ENCODE measurements around the gene MECP2. TPM values are rescaled to one million over a fixed set of nuclear protein-coding genes. Genes with fewer than 3 reads are reported as not detected.
A peak's percentile ranks its signal among the peaks of the same experiment; 100 is the strongest.
"Not testable (repeated sequence)": the region's sequence is repeated elsewhere in the genome, so short reads cannot be mapped to it uniquely, and the experiment has no call there.

MECP2 gene
- 58.2 and 58.4 TPM in 2 replicates for total RNA-seq

DNA sequence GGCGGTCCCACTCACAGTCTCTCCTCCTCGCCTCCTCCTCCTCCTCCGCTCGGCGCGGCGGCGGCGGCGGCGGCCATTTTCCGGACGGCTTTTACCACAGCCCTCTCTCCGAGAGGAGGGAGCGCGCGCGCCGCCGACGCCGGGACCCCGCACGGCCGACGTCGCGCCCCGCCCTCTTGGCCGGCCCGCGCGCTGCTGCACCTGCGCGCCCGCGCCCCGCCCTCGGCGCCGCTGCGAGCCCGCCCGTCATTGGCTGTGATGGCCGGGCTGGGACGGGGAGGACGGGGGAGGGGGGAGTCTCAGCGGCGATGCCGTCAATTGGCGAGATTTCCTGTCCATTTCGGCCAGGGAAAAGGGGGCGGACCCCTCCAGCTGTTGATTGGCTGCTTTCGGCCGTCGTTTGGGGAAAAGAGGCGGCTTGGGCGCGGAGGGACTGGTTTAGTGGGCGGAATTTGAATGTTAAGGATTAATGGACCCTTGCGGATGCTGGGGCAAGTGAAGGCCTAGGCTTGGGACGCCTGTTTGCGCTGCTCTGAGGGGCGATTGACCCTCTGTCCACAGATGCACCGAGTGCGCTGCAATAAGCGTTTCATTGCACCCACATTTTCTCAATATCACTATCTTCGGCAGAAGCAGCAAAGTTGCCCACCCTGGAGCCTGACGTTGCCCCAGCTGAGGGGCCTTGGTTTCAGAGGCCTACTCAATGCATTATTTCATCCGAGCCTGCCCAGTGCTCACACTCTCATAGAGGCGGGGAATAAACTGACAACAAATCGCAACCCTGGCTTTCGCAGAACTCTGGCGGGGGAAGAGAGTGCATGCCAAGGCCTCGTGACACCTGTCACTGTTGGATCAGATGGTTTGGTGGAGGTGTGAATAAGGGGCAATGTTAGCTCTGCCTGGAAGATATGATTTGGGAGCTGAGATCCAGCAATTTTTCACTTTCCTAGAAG lies at the start of gene MECP2:
TSS of gene MECP2 (minus strand) at position 129 of the 953 bp plus-strand sequence.
- peak; percentile 85 for DNase-seq (ENCODE audit: low spot score)
- H3K36me3 Mint-ChIP-seq (ENCODE audit: low read depth) = peaks cover 16% of the 10 kb centered on the region
- peak within 1 kb of the TSS; percentile 100 for H3K27ac Mint-ChIP-seq
- H3K27me3 Mint-ChIP-seq (ENCODE audit: low read depth) = peaks cover 4% of the 10 kb centered on the region
- peak within 1 kb of the TSS; percentile 99 for H3K4me3 Mint-ChIP-seq (ENCODE audit: low read depth)
- intact Hi-C loops (cut with micrococcal nuclease) = loop anchor here (2.0 to 5.0 kb wide), 5 partner anchors 27 to 274 kb away; partner anchors contain the start of genes ARHGAP4, FLNA, HCFC1 and TMEM187
- H3K4me1 Mint-ChIP-seq (ENCODE audit: low read depth) = peaks cover 55% of the 10 kb centered on the region
- H3K9me3 Mint-ChIP-seq = no peaks in the 10 kb centered on the region

DNA sequence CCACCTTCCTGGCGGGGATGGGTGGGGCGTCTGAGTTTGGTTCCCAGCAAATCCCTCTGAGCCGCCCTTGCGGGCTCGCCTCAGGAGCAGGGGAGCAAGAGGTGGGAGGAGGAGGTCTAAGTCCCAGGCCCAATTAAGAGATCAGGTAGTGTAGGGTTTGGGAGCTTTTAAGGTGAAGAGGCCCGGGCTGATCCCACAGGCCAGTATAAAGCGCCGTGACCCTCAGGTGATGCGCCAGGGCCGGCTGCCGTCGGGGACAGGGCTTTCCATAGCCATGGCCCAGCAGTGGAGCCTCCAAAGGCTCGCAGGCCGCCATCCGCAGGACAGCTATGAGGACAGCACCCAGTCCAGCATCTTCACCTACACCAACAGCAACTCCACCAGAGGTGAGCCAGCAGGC lies 46.5 kb upstream of the MECP2 start, which contains the start of gene OPN1LW:
TSS of gene OPN1LW (plus strand) at position 234 of the 400 bp plus-strand sequence. CDS start at position 275, 41 bp downstream.
- H3K4me3 Mint-ChIP-seq (ENCODE audit: low read depth); H3K9me3 Mint-ChIP-seq; H3K27ac Mint-ChIP-seq; H3K27me3 Mint-ChIP-seq (ENCODE audit: low read depth); H3K36me3 Mint-ChIP-seq (ENCODE audit: low read depth); intact Hi-C loops (cut with micrococcal nuclease); H3K4me1 Mint-ChIP-seq (ENCODE audit: low read depth); DNase-seq (ENCODE audit: low spot score): not testable (repeated sequence)

DNA sequence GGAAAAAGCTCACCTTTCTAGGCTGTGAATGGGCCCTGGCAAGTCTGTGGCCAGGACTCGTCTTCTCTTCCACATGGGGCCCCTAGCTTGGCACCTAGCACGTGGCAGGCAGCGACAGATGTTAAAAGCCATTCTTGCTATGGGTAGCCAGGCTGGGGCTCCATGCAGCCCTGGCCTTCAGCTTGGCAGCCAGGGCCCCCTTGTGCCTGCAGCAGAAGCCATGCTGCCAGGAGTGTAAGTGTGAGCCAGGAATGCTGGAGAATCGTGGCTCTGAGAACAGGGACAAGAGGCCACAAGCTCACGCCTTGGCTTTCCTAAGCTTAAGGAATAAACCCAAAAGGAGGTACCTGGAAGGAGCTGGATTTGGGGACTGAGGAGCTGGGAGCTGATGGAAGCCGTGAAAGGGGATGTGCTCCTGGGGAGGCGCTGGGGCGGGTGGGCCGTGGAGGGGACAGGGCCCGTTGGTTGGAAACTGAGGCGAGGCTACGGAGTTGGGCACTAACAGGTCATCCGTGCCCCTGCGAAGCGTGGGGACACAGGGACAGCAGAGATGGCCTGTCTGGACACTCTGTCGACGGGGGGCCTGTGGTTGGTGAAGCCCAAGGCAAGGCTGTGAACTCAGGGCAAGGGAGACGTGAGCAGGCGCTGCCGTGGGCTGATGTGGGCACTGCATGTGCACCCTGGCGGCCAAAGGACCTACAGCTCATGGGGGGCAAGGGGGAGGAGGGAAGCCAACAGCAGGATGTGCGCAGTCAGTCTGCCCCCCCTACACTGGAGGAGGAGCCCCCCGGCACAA lies 45.6 kb upstream of the MECP2 start:
- intact Hi-C loops (cut with micrococcal nuclease) = no loop called here
- Mint-ChIP-seq H3K27ac (no peak overlapping the region), H3K4me3 (ENCODE audit: low read depth) (no peak overlapping the region), H3K9me3 (no peaks in the 10 kb centered on the region), H3K27me3 (ENCODE audit: low read depth) (peaks cover 7% of the 10 kb centered on the region), H3K36me3 (ENCODE audit: low read depth) (no peaks in the 10 kb centered on the region), H3K4me1 (ENCODE audit: low read depth) (no peaks in the 10 kb centered on the region)
- DNase-seq (ENCODE audit: low spot score) = no peak

DNA sequence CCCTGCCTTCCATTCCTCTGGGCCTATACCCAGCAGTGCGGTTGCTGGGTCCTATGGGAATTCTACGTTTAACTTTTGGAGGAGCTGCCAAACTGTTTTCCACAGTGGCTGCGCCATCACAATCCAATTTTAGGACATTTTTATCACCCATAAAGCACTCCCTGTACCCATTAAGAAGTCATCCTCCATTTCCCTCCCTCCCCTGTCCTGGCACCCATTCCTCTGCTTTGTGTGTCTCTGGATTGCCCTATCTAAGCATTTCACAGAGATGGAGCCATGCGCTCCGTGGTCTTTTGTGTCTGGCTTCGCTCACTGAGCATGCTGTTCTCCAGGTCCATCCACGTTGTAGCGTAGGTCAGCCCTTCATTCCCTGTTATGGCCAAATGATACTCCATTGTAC lies 44.9 kb upstream of the MECP2 start:
- peaks cover 7% of the 10 kb centered on the region for H3K27me3 Mint-ChIP-seq (ENCODE audit: low read depth)
- H3K27ac Mint-ChIP-seq = no peak overlapping the region
- no peaks in the 10 kb centered on the region for H3K36me3 Mint-ChIP-seq (ENCODE audit: low read depth)
- H3K4me3 Mint-ChIP-seq (ENCODE audit: low read depth) = no peak overlapping the region
- no peak for DNase-seq (ENCODE audit: low spot score)
- no peaks in the 10 kb centered on the region for H3K4me1 Mint-ChIP-seq (ENCODE audit: low read depth)
- intact Hi-C loops (cut with micrococcal nuclease) = no loop called here
- no peaks in the 10 kb centered on the region for H3K9me3 Mint-ChIP-seq

DNA sequence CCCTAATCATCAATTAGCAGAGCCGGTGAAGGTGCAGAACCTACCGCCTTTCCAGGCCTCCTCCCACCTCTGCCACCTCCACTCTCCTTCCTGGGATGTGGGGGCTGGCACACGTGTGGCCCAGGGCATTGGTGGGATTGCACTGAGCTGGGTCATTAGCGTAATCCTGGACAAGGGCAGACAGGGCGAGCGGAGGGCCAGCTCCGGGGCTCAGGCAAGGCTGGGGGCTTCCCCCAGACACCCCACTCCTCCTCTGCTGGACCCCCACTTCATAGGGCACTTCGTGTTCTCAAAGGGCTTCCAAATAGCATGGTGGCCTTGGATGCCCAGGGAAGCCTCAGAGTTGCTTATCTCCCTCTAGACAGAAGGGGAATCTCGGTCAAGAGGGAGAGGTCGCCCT lies 43.2 kb upstream of the MECP2 start:
- intact Hi-C loops (cut with micrococcal nuclease) = no loop called here
- Mint-ChIP-seq H3K9me3 (no peaks in the 10 kb centered on the region), H3K27me3 (ENCODE audit: low read depth) (peaks cover 7% of the 10 kb centered on the region), H3K4me3 (ENCODE audit: low read depth) (no peak overlapping the region), H3K27ac (no peak overlapping the region), H3K36me3 (ENCODE audit: low read depth) (no peaks in the 10 kb centered on the region), H3K4me1 (ENCODE audit: low read depth) (peaks cover 7% of the 10 kb centered on the region)
- DNase-seq (ENCODE audit: low spot score) = no peak

DNA sequence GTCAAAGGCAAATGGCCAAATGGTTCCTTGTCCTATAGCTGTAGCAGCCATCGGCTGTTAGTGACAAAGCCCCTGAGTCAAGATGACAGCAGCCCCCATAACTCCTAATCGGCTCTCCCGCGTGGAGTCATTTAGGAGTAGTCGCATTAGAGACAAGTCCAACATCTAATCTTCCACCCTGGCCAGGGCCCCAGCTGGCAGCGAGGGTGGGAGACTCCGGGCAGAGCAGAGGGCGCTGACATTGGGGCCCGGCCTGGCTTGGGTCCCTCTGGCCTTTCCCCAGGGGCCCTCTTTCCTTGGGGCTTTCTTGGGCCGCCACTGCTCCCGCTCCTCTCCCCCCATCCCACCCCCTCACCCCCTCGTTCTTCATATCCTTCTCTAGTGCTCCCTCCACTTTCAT lies 42.7 kb upstream of the MECP2 start:
- no peak overlapping the region for H3K27ac Mint-ChIP-seq
- H3K9me3 Mint-ChIP-seq = no peaks in the 10 kb centered on the region
- peaks cover 11% of the 10 kb centered on the region for H3K4me1 Mint-ChIP-seq (ENCODE audit: low read depth)
- no peak for DNase-seq (ENCODE audit: low spot score)
- peaks cover 7% of the 10 kb centered on the region for H3K27me3 Mint-ChIP-seq (ENCODE audit: low read depth)
- intact Hi-C loops (cut with micrococcal nuclease) = no loop called here
- H3K36me3 Mint-ChIP-seq (ENCODE audit: low read depth) = no peaks in the 10 kb centered on the region
- H3K4me3 Mint-ChIP-seq (ENCODE audit: low read depth) = no peak overlapping the region

DNA sequence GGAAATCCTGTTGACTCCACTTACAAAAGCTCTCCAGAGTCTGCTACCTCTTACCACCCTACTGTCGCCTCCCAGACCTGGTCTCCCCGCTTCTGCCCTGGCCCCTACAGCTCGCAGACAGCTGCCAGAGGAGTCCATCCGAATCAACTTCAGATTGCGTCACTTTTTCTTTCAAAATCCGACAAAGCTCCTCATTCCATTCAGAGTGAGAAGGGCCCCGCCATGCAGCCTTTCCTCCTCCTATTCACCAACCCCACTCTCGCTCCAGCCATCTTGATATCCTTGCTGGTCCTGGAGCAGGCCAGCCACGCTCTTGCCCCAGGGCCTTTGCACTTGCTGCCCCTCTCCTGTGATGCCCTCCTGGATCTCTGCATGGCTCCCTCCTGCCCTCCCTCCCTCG lies 41.3 kb upstream of the MECP2 start:
- no peak for DNase-seq (ENCODE audit: low spot score)
- peaks cover 7% of the 10 kb centered on the region for H3K27me3 Mint-ChIP-seq (ENCODE audit: low read depth)
- peaks cover 11% of the 10 kb centered on the region for H3K4me1 Mint-ChIP-seq (ENCODE audit: low read depth)
- H3K27ac Mint-ChIP-seq = no peak overlapping the region
- intact Hi-C loops (cut with micrococcal nuclease) = no loop called here
- H3K4me3 Mint-ChIP-seq (ENCODE audit: low read depth) = no peak overlapping the region
- no peaks in the 10 kb centered on the region for H3K36me3 Mint-ChIP-seq (ENCODE audit: low read depth)
- no peaks in the 10 kb centered on the region for H3K9me3 Mint-ChIP-seq

DNA sequence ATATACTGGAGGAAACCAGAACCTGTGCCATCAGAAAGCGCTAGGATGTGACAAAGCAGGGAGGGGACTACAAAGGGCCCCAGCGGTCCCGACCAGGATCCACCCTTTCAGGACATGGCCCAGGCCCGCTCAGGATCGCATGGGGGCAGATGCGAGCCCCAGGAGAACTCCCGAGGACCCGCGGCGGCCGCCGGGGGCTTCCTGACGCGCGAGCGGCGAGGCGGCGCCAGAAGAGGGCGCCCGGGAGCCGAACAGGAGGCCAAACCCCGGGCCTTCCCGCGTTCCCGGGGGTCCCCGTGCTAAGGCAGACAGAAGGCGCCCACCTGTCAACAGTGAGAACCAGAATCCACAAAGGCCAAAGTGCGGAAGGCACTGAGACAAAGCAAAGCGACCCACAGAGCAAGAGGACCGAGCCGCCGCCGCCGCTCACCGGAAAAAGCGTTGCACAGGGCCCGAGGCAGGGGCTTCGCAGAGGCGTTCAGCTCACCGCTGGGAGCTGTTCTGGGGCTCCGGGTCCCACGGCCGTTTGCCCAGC lies 39.2 kb upstream of the MECP2 start:
- intact Hi-C loops (cut with micrococcal nuclease) = no loop called here
- peak; percentile 49 for DNase-seq (ENCODE audit: low spot score)
- Mint-ChIP-seq H3K27me3 (ENCODE audit: low read depth) (peaks cover 7% of the 10 kb centered on the region), H3K36me3 (ENCODE audit: low read depth) (no peaks in the 10 kb centered on the region), H3K4me3 (ENCODE audit: low read depth) (peak overlapping the region; percentile 67), H3K27ac (peak overlapping the region; percentile 60), H3K9me3 (no peaks in the 10 kb centered on the region), H3K4me1 (ENCODE audit: low read depth) (peaks cover 11% of the 10 kb centered on the region)

DNA sequence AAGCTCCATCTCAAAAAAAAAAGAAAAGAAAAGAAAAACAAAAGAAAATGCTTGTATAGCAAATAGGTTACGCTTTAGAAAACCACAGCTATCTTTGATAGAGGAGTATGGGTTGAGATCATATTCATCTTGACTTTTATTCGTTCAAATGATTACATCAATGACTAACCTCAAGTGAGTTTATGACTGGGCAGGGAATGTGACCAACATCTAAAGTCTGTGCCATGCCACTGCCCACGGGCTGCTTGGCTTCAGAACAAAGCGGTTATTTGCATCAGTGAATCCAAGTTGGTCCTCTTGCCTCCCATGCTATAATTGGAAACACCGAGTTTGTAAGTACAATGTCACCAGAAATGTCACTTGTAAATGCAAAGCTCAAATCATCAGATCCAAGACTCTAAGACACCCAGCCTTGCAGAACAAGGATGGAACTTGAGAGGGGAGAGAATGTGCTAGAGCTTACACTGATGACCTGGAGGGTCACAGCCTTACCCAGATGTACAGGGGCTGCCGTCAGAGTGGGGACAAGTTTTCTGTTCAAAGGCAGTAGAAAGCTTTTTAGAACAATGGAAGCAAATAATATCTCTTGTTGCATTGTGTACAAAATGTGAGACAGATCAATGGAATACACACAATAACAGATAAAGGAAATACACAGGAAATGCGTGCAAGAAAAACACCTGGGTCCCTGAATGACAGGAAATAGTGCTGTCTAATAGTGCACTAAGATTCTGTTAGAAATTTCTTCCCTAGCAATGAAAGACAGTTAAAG lies 38.1 kb upstream of the MECP2 start:
- intact Hi-C loops (cut with micrococcal nuclease) = no loop called here
- H3K36me3 Mint-ChIP-seq (ENCODE audit: low read depth) = no peaks in the 10 kb centered on the region
- H3K4me1 Mint-ChIP-seq (ENCODE audit: low read depth) = peaks cover 11% of the 10 kb centered on the region
- H3K9me3 Mint-ChIP-seq = no peaks in the 10 kb centered on the region
- H3K4me3 Mint-ChIP-seq (ENCODE audit: low read depth) = peak overlapping the region; percentile 72
- H3K27ac Mint-ChIP-seq = peak overlapping the region; percentile 69
- DNase-seq (ENCODE audit: low spot score) = no peak
- H3K27me3 Mint-ChIP-seq (ENCODE audit: low read depth) = peaks cover 7% of the 10 kb centered on the region

DNA sequence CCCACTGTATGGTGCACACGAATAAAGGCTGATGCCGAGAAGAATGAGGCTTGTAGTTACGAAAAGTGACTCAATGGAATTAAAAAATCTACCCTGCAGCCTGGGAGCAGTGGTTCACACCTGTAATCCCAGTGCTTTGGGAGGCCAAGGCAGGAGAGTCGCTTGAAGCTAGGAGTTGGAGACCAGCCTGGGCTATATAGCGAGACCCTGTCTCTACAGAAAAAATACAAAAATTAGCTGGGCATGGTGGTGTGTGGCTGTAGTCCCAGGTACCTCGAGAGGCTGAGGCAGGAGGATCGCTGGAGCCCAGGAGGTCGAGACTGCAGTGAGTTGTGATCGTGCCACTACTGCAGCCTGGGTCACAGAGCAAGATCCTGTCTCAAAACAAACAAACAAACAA lies 34.8 kb upstream of the MECP2 start:
- peaks cover 11% of the 10 kb centered on the region for H3K4me1 Mint-ChIP-seq (ENCODE audit: low read depth)
- intact Hi-C loops (cut with micrococcal nuclease) = no loop called here
- H3K36me3 Mint-ChIP-seq (ENCODE audit: low read depth) = no peaks in the 10 kb centered on the region
- H3K4me3 Mint-ChIP-seq (ENCODE audit: low read depth) = no peak overlapping the region
- DNase-seq (ENCODE audit: low spot score) = no peak
- H3K27me3 Mint-ChIP-seq (ENCODE audit: low read depth) = no peaks in the 10 kb centered on the region
- H3K27ac Mint-ChIP-seq = no peak overlapping the region
- H3K9me3 Mint-ChIP-seq = no peaks in the 10 kb centered on the region

DNA sequence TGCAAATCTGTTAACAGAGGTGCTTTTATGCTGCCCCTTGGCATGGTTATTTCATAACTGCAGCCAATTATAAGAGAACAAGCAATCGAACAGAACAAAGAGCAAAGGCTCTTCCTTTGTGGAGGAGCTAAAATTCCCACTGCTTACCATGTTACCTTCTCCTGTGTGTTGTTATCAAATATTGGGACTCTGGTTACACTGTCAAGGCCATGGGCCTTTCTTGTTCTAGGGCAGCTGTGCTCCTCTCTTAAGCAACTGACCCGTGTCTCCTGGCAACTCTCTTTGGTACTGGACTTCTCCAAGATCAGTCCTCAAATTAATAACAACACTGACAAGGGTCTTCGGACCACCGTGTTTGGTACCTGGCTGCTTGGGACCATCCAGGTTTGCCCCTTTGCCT lies 34.4 kb upstream of the MECP2 start:
- Mint-ChIP-seq H3K9me3 (no peaks in the 10 kb centered on the region), H3K27ac (no peak overlapping the region), H3K27me3 (ENCODE audit: low read depth) (no peaks in the 10 kb centered on the region), H3K36me3 (ENCODE audit: low read depth) (no peaks in the 10 kb centered on the region), H3K4me3 (ENCODE audit: low read depth) (no peak overlapping the region), H3K4me1 (ENCODE audit: low read depth) (peaks cover 11% of the 10 kb centered on the region)
- no peak for DNase-seq (ENCODE audit: low spot score)
- intact Hi-C loops (cut with micrococcal nuclease) = no loop called here

DNA sequence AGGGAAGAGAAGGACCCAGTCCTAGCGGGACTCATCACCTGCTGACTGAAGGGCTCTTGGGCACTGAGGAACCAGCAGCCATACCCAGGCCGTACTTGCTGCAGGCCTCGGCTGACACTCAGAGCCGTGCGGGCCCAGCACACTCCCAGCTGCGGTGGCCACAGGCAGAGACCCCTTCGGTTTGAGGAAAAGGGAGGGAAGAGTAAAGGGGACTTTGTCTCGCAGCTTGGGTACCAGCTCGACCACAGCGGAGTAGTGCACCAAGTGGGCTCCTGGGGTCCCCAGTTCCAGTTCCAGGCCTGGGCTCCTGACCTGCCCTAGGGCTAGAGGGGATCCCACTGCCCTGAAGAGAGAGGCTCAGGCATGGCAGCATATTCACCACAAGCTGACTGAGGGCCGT lies 28.6 kb upstream of the MECP2 start:
- H3K27ac Mint-ChIP-seq = no peak overlapping the region
- intact Hi-C loops (cut with micrococcal nuclease) = no loop called here
- H3K27me3 Mint-ChIP-seq (ENCODE audit: low read depth) = no peaks in the 10 kb centered on the region
- no peak for DNase-seq (ENCODE audit: low spot score)
- no peaks in the 10 kb centered on the region for H3K9me3 Mint-ChIP-seq
- H3K36me3 Mint-ChIP-seq (ENCODE audit: low read depth) = no peaks in the 10 kb centered on the region
- peaks cover 17% of the 10 kb centered on the region for H3K4me1 Mint-ChIP-seq (ENCODE audit: low read depth)
- no peak overlapping the region for H3K4me3 Mint-ChIP-seq (ENCODE audit: low read depth)
